ENCODE results near the gene AGO3.

GRCh38 chr1:36095760-36096405 lies 165.0 kb downstream of the AGO3 start:
- TF ChIP-seq, protein P1, sequence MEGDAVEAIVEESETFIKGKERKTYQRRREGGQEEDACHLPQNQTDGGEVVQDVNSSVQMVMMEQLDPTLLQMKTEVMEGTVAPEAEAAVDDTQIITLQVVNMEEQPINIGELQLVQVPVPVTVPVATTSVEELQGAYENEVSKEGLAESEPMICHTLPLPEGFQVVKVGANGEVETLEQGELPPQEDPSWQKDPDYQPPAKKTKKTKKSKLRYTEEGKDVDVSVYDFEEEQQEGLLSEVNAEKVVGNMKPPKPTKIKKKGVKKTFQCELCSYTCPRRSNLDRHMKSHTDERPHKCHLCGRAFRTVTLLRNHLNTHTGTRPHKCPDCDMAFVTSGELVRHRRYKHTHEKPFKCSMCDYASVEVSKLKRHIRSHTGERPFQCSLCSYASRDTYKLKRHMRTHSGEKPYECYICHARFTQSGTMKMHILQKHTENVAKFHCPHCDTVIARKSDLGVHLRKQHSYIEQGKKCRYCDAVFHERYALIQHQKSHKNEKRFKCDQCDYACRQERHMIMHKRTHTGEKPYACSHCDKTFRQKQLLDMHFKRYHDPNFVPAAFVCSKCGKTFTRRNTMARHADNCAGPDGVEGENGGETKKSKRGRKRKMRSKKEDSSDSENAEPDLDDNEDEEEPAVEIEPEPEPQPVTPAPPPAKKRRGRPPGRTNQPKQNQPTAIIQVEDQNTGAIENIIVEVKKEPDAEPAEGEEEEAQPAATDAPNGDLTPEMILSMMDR (IDR thresholded peaks at IDR 0.05): no peak
- TF ChIP-seq ELK1 (IDR thresholded peaks at IDR 0.05; ENCODE audit: low read depth, low read length): no peak
- no peak for TF ChIP-seq ESRRA (IDR thresholded peaks at IDR 0.05; ENCODE audit: borderline replicate concordance, low read length)
- no peak for TF ChIP-seq GATA3 (IDR thresholded peaks at IDR 0.05; ENCODE audit: borderline replicate concordance)
- no peak for TF ChIP-seq TP53 (CRISPR knock-in tag; IDR thresholded peaks at IDR 0.05)
- no peak for TF ChIP-seq POLR2A (IDR thresholded peaks at IDR 0.05; ENCODE audit: low read length)
- TF ChIP-seq CEBPB (IDR thresholded peaks at IDR 0.05): no peak
- TF ChIP-seq, protein P2, sequence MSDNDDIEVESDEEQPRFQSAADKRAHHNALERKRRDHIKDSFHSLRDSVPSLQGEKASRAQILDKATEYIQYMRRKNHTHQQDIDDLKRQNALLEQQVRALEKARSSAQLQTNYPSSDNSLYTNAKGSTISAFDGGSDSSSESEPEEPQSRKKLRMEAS (IDR thresholded peaks at IDR 0.05): no peak
- TF ChIP-seq REST (IDR thresholded peaks at IDR 0.05): no peak
- TF ChIP-seq E2F6 (IDR thresholded peaks at IDR 0.05; ENCODE audit: borderline replicate concordance, low read depth): no peak
- no peak for TF ChIP-seq MAFK (IDR thresholded peaks at IDR 0.05; ENCODE audit: partially characterized antibody)
- TF ChIP-seq EHMT2 (IDR thresholded peaks at IDR 0.05; ENCODE audit: low read depth): no peak
- TF ChIP-seq RFX5 (IDR thresholded peaks at IDR 0.05): no peak
- no peak for TF ChIP-seq CHD2 (IDR thresholded peaks at IDR 0.05; ENCODE audit: low read length, partially characterized antibody)
